ENCODE data around the gene HNRNPC.
"Not testable (repeated sequence)": the region's sequence is repeated elsewhere in the genome, so short reads cannot be mapped to it uniquely, and the experiment has no call there.

The HNRNPC gene

GRCh38 chr14:21241218-21241819 is 27.9 kb downstream of the HNRNPC start:
- DNase-seq: no peak

- DNase-seq: no peak
Measured at GRCh38 chr14:21240417-21240816, 28.8 kb downstream of the HNRNPC start.

GRCh38 chr14:21238823-21239518 is 30.3 kb downstream of the HNRNPC start:
- no peak for DNase-seq

- no peak for DNase-seq
Measured at GRCh38 chr14:21236948-21237797, 32.1 kb downstream of the HNRNPC start.

- DNase-seq: no peak
Measured at GRCh38 chr14:21234112-21234511, 35.1 kb downstream of the HNRNPC start.

GRCh38 chr14:21233457-21234076 is 35.7 kb downstream of the HNRNPC start:
- no peak for DNase-seq

- no peak for DNase-seq
Measured at GRCh38 chr14:21231020-21231652, 38.1 kb downstream of the HNRNPC start.

- no peak for DNase-seq
Measured at GRCh38 chr14:21229821-21230220, 39.4 kb downstream of the HNRNPC start.

GRCh38 chr14:21227981-21228380 is 41.3 kb downstream of the HNRNPC start:
- no peak for DNase-seq

- DNase-seq: no peak
Measured at GRCh38 chr14:21227150-21227549, 42.1 kb downstream of the HNRNPC start.

GRCh38 chr14:21226467-21226866 is 42.8 kb downstream of the HNRNPC start:
- no peak for DNase-seq

GRCh38 chr14:21225164-21225563 is 44.1 kb downstream of the HNRNPC start:
- not testable (repeated sequence) for DNase-seq

GRCh38 chr14:21220874-21221477 is 48.3 kb downstream of the HNRNPC start:
- no peak for DNase-seq

- no peak for DNase-seq
Measured at GRCh38 chr14:21219561-21220111, 49.6 kb downstream of the HNRNPC start.

GRCh38 chr14:21219120-21219519 is 50.1 kb downstream of the HNRNPC start:
- DNase-seq: no peak

- DNase-seq: no peak
Measured at GRCh38 chr14:21215879-21216251, 53.4 kb downstream of the HNRNPC start.

GRCh38 chr14:21215130-21215878 is 53.9 kb downstream of the HNRNPC start:
- no peak for DNase-seq

- DNase-seq: no peak
Measured at GRCh38 chr14:21213652-21214051, 55.6 kb downstream of the HNRNPC start.

- not testable (repeated sequence) for DNase-seq
Measured at GRCh38 chr14:21212824-21213223, 56.4 kb downstream of the HNRNPC start.

GRCh38 chr14:21211509-21211908 is 57.7 kb downstream of the HNRNPC start:
- DNase-seq: no peak

- DNase-seq: no peak
Measured at GRCh38 chr14:21210023-21210422, 59.2 kb downstream of the HNRNPC start.
